Measurements from ENCODE around the gene FBXO15. TPM values are rescaled to one million over a fixed set of nuclear protein-coding genes. Genes with fewer than 3 reads are reported as not detected.

Gene FBXO15
- total and polyA plus RNA-seq, 2 of the 13 experiments (the other 11 are each of a cell fraction or from before 2014, with no cell fraction given) = 0.09 to 0.12 TPM

DNA sequence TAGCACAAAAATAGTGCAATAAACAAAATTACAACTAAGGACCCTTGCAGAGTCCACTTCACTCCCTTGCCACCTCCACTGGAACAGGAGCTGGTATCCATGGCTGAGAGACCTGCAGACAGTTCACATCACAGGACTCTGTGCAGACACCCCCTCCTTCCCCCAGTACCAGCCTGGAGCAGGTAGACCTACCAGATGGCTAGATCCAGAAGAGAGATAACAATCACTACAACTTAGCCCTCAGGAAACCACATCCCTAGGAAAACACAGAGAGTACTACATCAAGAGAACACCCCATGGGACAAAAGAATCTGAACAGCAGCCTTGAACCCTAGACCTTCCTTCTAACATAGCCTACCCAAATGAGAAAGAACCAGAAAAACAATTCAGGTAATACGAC, 49.8 kb downstream of the FBXO15 start:
- FAIRE-seq = no peak

More for the DNA sequence above, 49.8 kb downstream of the FBXO15 start:
- ATAC-seq (no peak), DNase-seq (ENCODE audit: low spot score) (no peak)
- Histone ChIP-seq H3K9me3 (ENCODE audit: low read length) (no peaks in the 10 kb centered on the region), H3K27me3 (ENCODE audit: control insufficient read depth in 1 of 2, insufficient read depth in 2 of 2, low read length in 2 of 2) (peaks cover 0 to 4% of the 10 kb centered on the region in 2 experiments; a peak in 2 of 5 replicates), H3K79me2 (ENCODE audit: insufficient read depth, low read length) (no peaks in the 10 kb centered on the region), H3K27ac (ENCODE audit: extremely low read length, insufficient read depth, low read length) (no peak overlapping the region), H3K36me3 (replicated peaks in 1 of 2; ENCODE audit: control insufficient read depth in 1 of 2, insufficient read depth in 2 of 2, low read length in 2 of 2) (no peaks in the 10 kb centered on the region), H3K9ac (ENCODE audit: insufficient read depth, low read depth, low read length) (no peak overlapping the region), H3K4me1 (ENCODE audit: insufficient read depth, low read length) (no peaks in the 10 kb centered on the region), H3K4me2 (ENCODE audit: low read depth, low read length) (no peak overlapping the region), H3K4me3 (replicated peaks in 1 of 3; ENCODE audit: insufficient read depth in 1 of 3, low read depth in 2 of 3, low read length in 3 of 3) (no peak overlapping the region), H4K20me1 (ENCODE audit: insufficient read depth, low read length) (no peaks in the 10 kb centered on the region), H2AFZ (ENCODE audit: low read length) (no peak overlapping the region)
- BruUV-seq (replicated peaks) = no TSS peak
- POLR2A ChIA-PET = no interaction called here
- 4% methylated on average over 1 of the region's 1 CpG for WGBS (ENCODE audit: low lambda C conversion rate)
- in situ Hi-C loops (cut with HindIII; ENCODE audit: extremely low pct_ligation_motif_present, low pct_unique_long_range_greater_than_20kb) = no loop called here
- TF ChIP-seq ZNF598 (CRISPR knock-in tag; IDR thresholded peaks at IDR 0.05; ENCODE audit: borderline replicate concordance) (no peak), NFIC (IDR thresholded peaks at IDR 0.05; ENCODE audit: low read length) (no peak), ZNF629 (CRISPR knock-in tag; conservative IDR thresholded peaks at IDR 0.05) (no peak), ZNF282 (IDR thresholded peaks at IDR 0.05; ENCODE audit: partially characterized antibody) (no peak), ZNF264 (CRISPR knock-in tag; IDR thresholded peaks at IDR 0.05) (no peak), ZSCAN21 (CRISPR knock-in tag; IDR thresholded peaks at IDR 0.05; ENCODE audit: borderline replicate concordance) (no peak), ZNF180 (CRISPR knock-in tag; IDR thresholded peaks at IDR 0.05; ENCODE audit: borderline replicate concordance, low read depth) (no peak), TOE1 (CRISPR knock-in tag; IDR thresholded peaks at IDR 0.05) (no peak)
- TF ChIP-seq, protein P1, sequence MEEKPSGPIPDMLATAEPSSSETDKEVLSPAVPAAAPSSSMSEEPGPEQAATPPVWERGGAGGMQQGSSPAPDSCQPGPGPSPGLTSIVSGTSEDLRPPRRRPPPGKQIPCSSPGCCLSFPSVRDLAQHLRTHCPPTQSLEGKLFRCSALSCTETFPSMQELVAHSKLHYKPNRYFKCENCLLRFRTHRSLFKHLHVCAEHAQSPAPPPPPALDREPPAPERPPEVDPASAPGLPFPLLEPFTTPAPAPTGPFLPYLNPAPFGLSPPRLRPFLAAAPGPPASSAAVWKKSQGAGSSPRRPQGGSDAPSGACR (CRISPR knock-in tag; IDR thresholded peaks at IDR 0.05) = no peak
- TF ChIP-seq, protein P2, sequence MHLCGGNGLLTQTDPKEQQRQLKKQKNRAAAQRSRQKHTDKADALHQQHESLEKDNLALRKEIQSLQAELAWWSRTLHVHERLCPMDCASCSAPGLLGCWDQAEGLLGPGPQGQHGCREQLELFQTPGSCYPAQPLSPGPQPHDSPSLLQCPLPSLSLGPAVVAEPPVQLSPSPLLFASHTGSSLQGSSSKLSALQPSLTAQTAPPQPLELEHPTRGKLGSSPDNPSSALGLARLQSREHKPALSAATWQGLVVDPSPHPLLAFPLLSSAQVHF (CRISPR knock-in tag; IDR thresholded peaks at IDR 0.05) = no peak
- TF ChIP-seq, protein P3, sequence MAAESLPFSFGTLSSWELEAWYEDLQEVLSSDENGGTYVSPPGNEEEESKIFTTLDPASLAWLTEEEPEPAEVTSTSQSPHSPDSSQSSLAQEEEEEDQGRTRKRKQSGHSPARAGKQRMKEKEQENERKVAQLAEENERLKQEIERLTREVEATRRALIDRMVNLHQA (CRISPR knock-in tag; IDR thresholded peaks at IDR 0.05) = no peak
- TF ChIP-seq, protein P4, sequence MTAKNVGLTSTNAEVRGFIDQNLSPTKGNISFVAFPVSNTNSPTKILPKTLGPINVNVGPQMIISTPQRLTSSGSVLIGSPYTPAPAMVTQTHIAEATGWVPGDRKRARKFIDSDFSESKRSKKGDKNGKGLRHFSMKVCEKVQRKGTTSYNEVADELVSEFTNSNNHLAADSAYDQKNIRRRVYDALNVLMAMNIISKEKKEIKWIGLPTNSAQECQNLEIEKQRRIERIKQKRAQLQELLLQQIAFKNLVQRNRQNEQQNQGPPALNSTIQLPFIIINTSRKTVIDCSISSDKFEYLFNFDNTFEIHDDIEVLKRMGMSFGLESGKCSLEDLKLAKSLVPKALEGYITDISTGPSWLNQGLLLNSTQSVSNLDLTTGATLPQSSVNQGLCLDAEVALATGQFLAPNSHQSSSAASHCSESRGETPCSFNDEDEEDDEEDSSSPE (CRISPR knock-in tag; IDR thresholded peaks at IDR 0.05) = no peak
- TF ChIP-seq, protein P5, sequence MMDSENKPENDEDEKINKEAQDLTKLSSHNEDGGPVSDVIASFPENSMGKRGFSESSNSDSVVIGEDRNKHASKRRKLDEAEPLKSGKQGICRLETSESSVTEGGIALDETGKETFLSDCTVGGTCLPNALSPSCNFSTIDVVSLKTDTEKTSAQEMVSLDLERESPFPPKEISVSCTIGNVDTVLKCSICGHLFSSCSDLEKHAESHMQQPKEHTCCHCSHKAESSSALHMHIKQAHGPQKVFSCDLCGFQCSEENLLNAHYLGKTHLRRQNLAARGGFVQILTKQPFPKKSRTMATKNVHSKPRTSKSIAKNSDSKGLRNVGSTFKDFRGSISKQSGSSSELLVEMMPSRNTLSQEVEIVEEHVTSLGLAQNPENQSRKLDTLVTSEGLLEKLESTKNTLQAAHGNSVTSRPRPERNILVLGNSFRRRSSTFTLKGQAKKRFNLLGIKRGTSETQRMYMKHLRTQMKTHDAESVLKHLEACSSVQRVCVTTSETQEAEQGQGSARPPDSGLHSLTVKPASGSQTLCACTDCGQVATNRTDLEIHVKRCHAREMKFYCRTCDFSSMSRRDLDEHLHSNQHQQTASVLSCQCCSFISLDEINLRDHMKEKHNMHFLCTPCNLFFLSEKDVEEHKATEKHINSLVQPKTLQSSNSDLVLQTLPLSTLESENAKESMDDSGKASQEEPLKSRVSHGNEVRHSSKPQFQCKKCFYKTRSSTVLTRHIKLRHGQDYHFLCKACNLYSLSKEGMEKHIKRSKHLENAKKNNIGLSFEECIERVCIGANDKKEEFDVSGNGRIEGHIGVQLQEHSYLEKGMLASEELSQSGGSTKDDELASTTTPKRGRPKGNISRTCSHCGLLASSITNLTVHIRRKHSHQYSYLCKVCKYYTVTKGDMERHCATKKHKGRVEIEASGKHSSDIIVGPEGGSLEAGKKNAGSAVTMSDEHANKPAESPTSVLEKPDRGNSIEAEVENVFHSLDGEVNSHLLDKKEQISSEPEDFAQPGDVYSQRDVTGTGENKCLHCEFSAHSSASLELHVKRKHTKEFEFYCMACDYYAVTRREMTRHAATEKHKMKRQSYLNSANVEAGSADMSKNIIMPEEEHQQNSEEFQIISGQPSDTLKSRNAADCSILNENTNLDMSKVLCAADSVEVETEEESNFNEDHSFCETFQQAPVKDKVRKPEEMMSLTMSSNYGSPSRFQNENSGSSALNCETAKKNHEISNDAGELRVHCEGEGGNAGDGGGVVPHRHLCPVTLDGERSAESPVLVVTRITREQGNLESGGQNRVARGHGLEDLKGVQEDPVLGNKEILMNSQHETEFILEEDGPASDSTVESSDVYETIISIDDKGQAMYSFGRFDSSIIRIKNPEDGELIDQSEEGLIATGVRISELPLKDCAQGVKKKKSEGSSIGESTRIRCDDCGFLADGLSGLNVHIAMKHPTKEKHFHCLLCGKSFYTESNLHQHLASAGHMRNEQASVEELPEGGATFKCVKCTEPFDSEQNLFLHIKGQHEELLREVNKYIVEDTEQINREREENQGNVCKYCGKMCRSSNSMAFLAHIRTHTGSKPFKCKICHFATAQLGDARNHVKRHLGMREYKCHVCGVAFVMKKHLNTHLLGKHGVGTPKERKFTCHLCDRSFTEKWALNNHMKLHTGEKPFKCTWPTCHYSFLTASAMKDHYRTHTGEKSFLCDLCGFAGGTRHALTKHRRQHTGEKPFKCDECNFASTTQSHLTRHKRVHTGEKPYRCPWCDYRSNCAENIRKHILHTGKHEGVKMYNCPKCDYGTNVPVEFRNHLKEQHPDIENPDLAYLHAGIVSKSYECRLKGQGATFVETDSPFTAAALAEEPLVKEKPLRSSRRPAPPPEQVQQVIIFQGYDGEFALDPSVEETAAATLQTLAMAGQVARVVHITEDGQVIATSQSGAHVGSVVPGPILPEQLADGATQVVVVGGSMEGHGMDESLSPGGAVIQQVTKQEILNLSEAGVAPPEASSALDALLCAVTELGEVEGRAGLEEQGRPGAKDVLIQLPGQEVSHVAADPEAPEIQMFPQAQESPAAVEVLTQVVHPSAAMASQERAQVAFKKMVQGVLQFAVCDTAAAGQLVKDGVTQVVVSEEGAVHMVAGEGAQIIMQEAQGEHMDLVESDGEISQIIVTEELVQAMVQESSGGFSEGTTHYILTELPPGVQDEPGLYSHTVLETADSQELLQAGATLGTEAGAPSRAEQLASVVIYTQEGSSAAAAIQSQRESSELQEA (CRISPR knock-in tag; IDR thresholded peaks at IDR 0.05; ENCODE audit: not compliant biosample characterization) = no peak
- CTCF ChIA-PET (ENCODE audit: low intra/inter-chr PET ratio, low total read pairs) = no interaction called here
- intact Hi-C loops (cut with micrococcal nuclease; ENCODE audit: unreplicated experiment) = no loop called here
